ENCODE measurements around the gene UQCRFS1.
A peak's percentile ranks its signal among the peaks of the same experiment; 100 is the strongest.
"Not testable (repeated sequence)": the region's sequence is repeated elsewhere in the genome, so short reads cannot be mapped to it uniquely, and the experiment has no call there.

UQCRFS1 gene

GRCh38 chr19:29212648-29213573, at the start of gene UQCRFS1:
Gene UQCRFS1 (minus strand): TSS chr19:29213151. CDS start chr19:29213118, 33 bp downstream.
- Histone ChIP-seq H3K36me3 (ENCODE audit: insufficient read depth, low read length) (peaks cover 4% of the 10 kb centered on the region; the same call in 1 of the 2 replicates), H3K4me1 (ENCODE audit: control insufficient read depth, insufficient read depth, low read length, unreplicated experiment) (peaks cover 7% of the 10 kb centered on the region), H3K27me3 (ENCODE audit: insufficient read depth, low read length) (peaks cover 4% of the 10 kb centered on the region), H3K4me3 (ENCODE audit: low read depth, low read length) (peak within 1 kb of the TSS; percentile 80), H2AFZ (ENCODE audit: low read length, unreplicated experiment) (peak within 1 kb of the TSS; percentile 42), H3K27ac (ENCODE audit: low read depth, low read length) (peak within 1 kb of the TSS; percentile 62; the same call in 1 of the 2 replicates), H3K79me2 (ENCODE audit: control insufficient read depth, insufficient read depth, low read length, unreplicated experiment) (peaks cover 43% of the 10 kb centered on the region)

GRCh38 chr19:29262085-29262484, 49.1 kb upstream of the UQCRFS1 start:
- Histone ChIP-seq H3K4me1 (ENCODE audit: control insufficient read depth, insufficient read depth, low read length, unreplicated experiment) (no peaks in the 10 kb centered on the region), H3K79me2 (ENCODE audit: control insufficient read depth, insufficient read depth, low read length, unreplicated experiment) (no peaks in the 10 kb centered on the region), H3K27ac (ENCODE audit: low read depth, low read length) (no peak overlapping the region), H3K36me3 (ENCODE audit: insufficient read depth, low read length) (no peaks in the 10 kb centered on the region), H3K4me3 (ENCODE audit: low read depth, low read length) (no peak overlapping the region), H3K27me3 (ENCODE audit: insufficient read depth, low read length) (no peaks in the 10 kb centered on the region), H2AFZ (ENCODE audit: low read length, unreplicated experiment) (no peak overlapping the region)

- no peaks in the 10 kb centered on the region for H3K27me3 ChIP-seq (ENCODE audit: insufficient read depth, low read length)
- no peak overlapping the region for H3K27ac ChIP-seq (ENCODE audit: low read depth, low read length)
- H3K4me1 ChIP-seq (ENCODE audit: control insufficient read depth, insufficient read depth, low read length, unreplicated experiment): no peaks in the 10 kb centered on the region
- H3K36me3 ChIP-seq (ENCODE audit: insufficient read depth, low read length): no peaks in the 10 kb centered on the region
- H3K79me2 ChIP-seq (ENCODE audit: control insufficient read depth, insufficient read depth, low read length, unreplicated experiment): no peaks in the 10 kb centered on the region
- no peak overlapping the region for H3K4me3 ChIP-seq (ENCODE audit: low read depth, low read length)
- H2AFZ ChIP-seq (ENCODE audit: low read length, unreplicated experiment): no peak overlapping the region
Measured at GRCh38 chr19:29260477-29261317, 47.7 kb upstream of the UQCRFS1 start.

GRCh38 chr19:29259867-29260281, 46.9 kb upstream of the UQCRFS1 start:
- Histone ChIP-seq H3K4me3 (ENCODE audit: low read depth, low read length) (no peak overlapping the region), H3K36me3 (ENCODE audit: insufficient read depth, low read length) (no peaks in the 10 kb centered on the region), H3K27me3 (ENCODE audit: insufficient read depth, low read length) (no peaks in the 10 kb centered on the region), H3K4me1 (ENCODE audit: control insufficient read depth, insufficient read depth, low read length, unreplicated experiment) (no peaks in the 10 kb centered on the region), H2AFZ (ENCODE audit: low read length, unreplicated experiment) (no peak overlapping the region), H3K79me2 (ENCODE audit: control insufficient read depth, insufficient read depth, low read length, unreplicated experiment) (no peaks in the 10 kb centered on the region), H3K27ac (ENCODE audit: low read depth, low read length) (no peak overlapping the region)

GRCh38 chr19:29259153-29259552, 46.2 kb upstream of the UQCRFS1 start:
- Histone ChIP-seq H3K4me1 (ENCODE audit: control insufficient read depth, insufficient read depth, low read length, unreplicated experiment) (no peaks in the 10 kb centered on the region), H3K27ac (ENCODE audit: low read depth, low read length) (no peak overlapping the region), H3K4me3 (ENCODE audit: low read depth, low read length) (no peak overlapping the region), H3K36me3 (ENCODE audit: insufficient read depth, low read length) (no peaks in the 10 kb centered on the region), H3K79me2 (ENCODE audit: control insufficient read depth, insufficient read depth, low read length, unreplicated experiment) (no peaks in the 10 kb centered on the region), H3K27me3 (ENCODE audit: insufficient read depth, low read length) (no peaks in the 10 kb centered on the region), H2AFZ (ENCODE audit: low read length, unreplicated experiment) (no peak overlapping the region)

- Histone ChIP-seq H3K27me3 (ENCODE audit: insufficient read depth, low read length) (no peaks in the 10 kb centered on the region), H3K79me2 (ENCODE audit: control insufficient read depth, insufficient read depth, low read length, unreplicated experiment) (no peaks in the 10 kb centered on the region), H3K4me3 (ENCODE audit: low read depth, low read length) (no peak overlapping the region), H3K36me3 (ENCODE audit: insufficient read depth, low read length) (no peaks in the 10 kb centered on the region), H2AFZ (ENCODE audit: low read length, unreplicated experiment) (no peak overlapping the region), H3K27ac (ENCODE audit: low read depth, low read length) (no peak overlapping the region), H3K4me1 (ENCODE audit: control insufficient read depth, insufficient read depth, low read length, unreplicated experiment) (no peaks in the 10 kb centered on the region)
Measured at GRCh38 chr19:29256516-29256915, 43.6 kb upstream of the UQCRFS1 start.

GRCh38 chr19:29255912-29256311, 43.0 kb upstream of the UQCRFS1 start:
- Histone ChIP-seq H3K36me3 (ENCODE audit: insufficient read depth, low read length) (no peaks in the 10 kb centered on the region), H3K4me1 (ENCODE audit: control insufficient read depth, insufficient read depth, low read length, unreplicated experiment) (no peaks in the 10 kb centered on the region), H3K27me3 (ENCODE audit: insufficient read depth, low read length) (no peaks in the 10 kb centered on the region), H3K4me3 (ENCODE audit: low read depth, low read length) (no peak overlapping the region), H2AFZ (ENCODE audit: low read length, unreplicated experiment) (no peak overlapping the region), H3K27ac (ENCODE audit: low read depth, low read length) (no peak overlapping the region), H3K79me2 (ENCODE audit: control insufficient read depth, insufficient read depth, low read length, unreplicated experiment) (no peaks in the 10 kb centered on the region)

- no peaks in the 10 kb centered on the region for H3K79me2 ChIP-seq (ENCODE audit: control insufficient read depth, insufficient read depth, low read length, unreplicated experiment)
- H3K36me3 ChIP-seq (ENCODE audit: insufficient read depth, low read length): no peaks in the 10 kb centered on the region
- H3K4me3 ChIP-seq (ENCODE audit: low read depth, low read length): no peak overlapping the region
- no peaks in the 10 kb centered on the region for H3K4me1 ChIP-seq (ENCODE audit: control insufficient read depth, insufficient read depth, low read length, unreplicated experiment)
- no peak overlapping the region for H2AFZ ChIP-seq (ENCODE audit: low read length, unreplicated experiment)
- H3K27ac ChIP-seq (ENCODE audit: low read depth, low read length): no peak overlapping the region
- H3K27me3 ChIP-seq (ENCODE audit: insufficient read depth, low read length): no peaks in the 10 kb centered on the region
Measured at GRCh38 chr19:29255006-29255405, 42.1 kb upstream of the UQCRFS1 start.

- not testable (repeated sequence) for H3K27ac ChIP-seq (ENCODE audit: low read depth, low read length); H3K79me2 ChIP-seq (ENCODE audit: control insufficient read depth, insufficient read depth, low read length, unreplicated experiment); H3K4me3 ChIP-seq (ENCODE audit: low read depth, low read length); H3K4me1 ChIP-seq (ENCODE audit: control insufficient read depth, insufficient read depth, low read length, unreplicated experiment); H2AFZ ChIP-seq (ENCODE audit: low read length, unreplicated experiment); H3K36me3 ChIP-seq (ENCODE audit: insufficient read depth, low read length)
- peaks cover 21% of the 10 kb centered on the region for H3K27me3 ChIP-seq (ENCODE audit: insufficient read depth, low read length)
Measured at GRCh38 chr19:29249798-29250197, 36.8 kb upstream of the UQCRFS1 start.

- H3K36me3 ChIP-seq (ENCODE audit: insufficient read depth, low read length): no peaks in the 10 kb centered on the region
- no peak overlapping the region for H3K27ac ChIP-seq (ENCODE audit: low read depth, low read length)
- no peak overlapping the region for H3K4me3 ChIP-seq (ENCODE audit: low read depth, low read length)
- H3K27me3 ChIP-seq (ENCODE audit: insufficient read depth, low read length): peaks cover 26% of the 10 kb centered on the region
- no peak overlapping the region for H2AFZ ChIP-seq (ENCODE audit: low read length, unreplicated experiment)
- H3K79me2 ChIP-seq (ENCODE audit: control insufficient read depth, insufficient read depth, low read length, unreplicated experiment): no peaks in the 10 kb centered on the region
- H3K4me1 ChIP-seq (ENCODE audit: control insufficient read depth, insufficient read depth, low read length, unreplicated experiment): no peaks in the 10 kb centered on the region
Measured at GRCh38 chr19:29248332-29248844, 35.4 kb upstream of the UQCRFS1 start.

All from ACC112 (cell line).